Measurements from ENCODE around the gene MFGE8. TPM values are rescaled to one million over a fixed set of nuclear protein-coding genes. Genes with fewer than 3 reads are reported as not detected.
A peak's percentile ranks its signal among the peaks of the same experiment; 100 is the strongest.

MFGE8 gene
- total and polyA plus RNA-seq, 7 donors, result 137 to 771 (median 253) TPM

DNA sequence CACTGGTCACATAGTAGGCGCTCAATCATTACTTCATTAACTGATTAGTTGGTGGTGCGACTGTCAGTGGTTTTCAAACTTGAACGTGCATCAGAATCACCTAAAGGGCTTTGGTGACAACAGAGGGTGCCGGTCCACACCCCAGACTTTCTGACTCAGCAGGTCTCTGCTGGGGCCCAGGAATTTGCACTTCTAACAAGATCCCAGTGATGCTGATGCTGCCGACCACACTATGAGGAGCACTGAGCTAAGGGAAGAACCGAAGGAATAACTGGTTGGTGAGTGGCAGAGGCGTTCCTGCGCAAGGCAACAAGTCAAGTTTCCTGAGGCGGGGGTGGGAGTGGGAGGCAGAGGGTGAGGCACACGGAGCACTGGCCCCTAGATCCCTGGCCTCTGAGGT lies 36.6 kb downstream of the MFGE8 start:
- intact Hi-C loops (cut with DNase I), result no loop called here
- WGBS, 3 donors, result 86 to 88% (median 87%) methylated on average over 10 of the region's 10 CpGs

DNA sequence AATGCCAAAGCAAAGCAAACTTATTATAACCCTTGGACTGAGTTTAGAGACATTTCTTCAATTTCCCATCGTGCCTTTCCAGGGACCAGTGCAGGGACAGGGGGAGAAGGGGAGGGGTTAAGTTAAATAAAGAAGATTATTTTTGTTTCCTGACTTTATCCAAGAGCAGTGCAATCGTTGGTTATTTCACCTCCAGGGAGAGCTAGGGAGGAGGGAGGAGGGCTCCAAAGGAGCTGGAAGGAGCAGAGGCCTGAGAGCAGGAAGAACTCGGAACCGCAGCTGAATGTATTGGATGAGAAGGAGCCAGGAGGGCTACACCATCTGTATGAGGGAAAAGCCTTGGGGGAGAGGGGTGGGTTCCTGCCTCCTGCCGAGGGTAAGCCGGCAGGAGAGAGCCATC lies 38.5 kb downstream of the MFGE8 start:
- ATAC-seq (peak in 1 of 4 donors; percentile 11), DNase-seq (no peak)
- peaks cover 0 to 5% of the 10 kb centered on the region in 2 donors for H3K36me3 ChIP-seq (ENCODE audit: insufficient read depth in 1 of 2, low read depth in 1 of 2)
- TF ChIP-seq, protein P1, sequence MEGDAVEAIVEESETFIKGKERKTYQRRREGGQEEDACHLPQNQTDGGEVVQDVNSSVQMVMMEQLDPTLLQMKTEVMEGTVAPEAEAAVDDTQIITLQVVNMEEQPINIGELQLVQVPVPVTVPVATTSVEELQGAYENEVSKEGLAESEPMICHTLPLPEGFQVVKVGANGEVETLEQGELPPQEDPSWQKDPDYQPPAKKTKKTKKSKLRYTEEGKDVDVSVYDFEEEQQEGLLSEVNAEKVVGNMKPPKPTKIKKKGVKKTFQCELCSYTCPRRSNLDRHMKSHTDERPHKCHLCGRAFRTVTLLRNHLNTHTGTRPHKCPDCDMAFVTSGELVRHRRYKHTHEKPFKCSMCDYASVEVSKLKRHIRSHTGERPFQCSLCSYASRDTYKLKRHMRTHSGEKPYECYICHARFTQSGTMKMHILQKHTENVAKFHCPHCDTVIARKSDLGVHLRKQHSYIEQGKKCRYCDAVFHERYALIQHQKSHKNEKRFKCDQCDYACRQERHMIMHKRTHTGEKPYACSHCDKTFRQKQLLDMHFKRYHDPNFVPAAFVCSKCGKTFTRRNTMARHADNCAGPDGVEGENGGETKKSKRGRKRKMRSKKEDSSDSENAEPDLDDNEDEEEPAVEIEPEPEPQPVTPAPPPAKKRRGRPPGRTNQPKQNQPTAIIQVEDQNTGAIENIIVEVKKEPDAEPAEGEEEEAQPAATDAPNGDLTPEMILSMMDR (IDR thresholded peaks at IDR 0.05), result no peak
- no peaks in the 10 kb centered on the region for H3K9me3 ChIP-seq
- H3K27me3 ChIP-seq (ENCODE audit: insufficient read depth in 3 of 3, low read length in 2 of 3), result peaks cover 0 to 2% (median 0%) of the 10 kb centered on the region in 3 donors
- H3K27ac ChIP-seq, result no peak overlapping the region
- peaks cover 4% of the 10 kb centered on the region for H3K4me1 ChIP-seq
- intact Hi-C loops (cut with DNase I), result no loop called here
- 16 to 28% (median 22%) methylated on average over 5 to 6 of the region's 6 CpGs for WGBS, 3 donors
- peak overlapping the region; percentile 11 for H3K4me3 ChIP-seq

More for the DNA sequence above, 36.6 kb downstream of the MFGE8 start:
- DNase-seq, result no peak
- Histone ChIP-seq H3K4me1 (peaks cover 4% of the 10 kb centered on the region), H3K9me3 (no peaks in the 10 kb centered on the region), H3K27me3 (ENCODE audit: insufficient read depth in 3 of 3, low read length in 2 of 3) (peaks cover 0 to 2% (median 0%) of the 10 kb centered on the region in 3 donors), H3K4me3 (no peak overlapping the region), H3K36me3 (ENCODE audit: insufficient read depth in 1 of 2, low read depth in 1 of 2) (peaks cover 0 to 13% of the 10 kb centered on the region in 2 donors), H3K27ac (no peak overlapping the region)
- TF ChIP-seq, protein P1 (IDR thresholded peaks at IDR 0.05), result no peak
- ATAC-seq, result no peak

DNA sequence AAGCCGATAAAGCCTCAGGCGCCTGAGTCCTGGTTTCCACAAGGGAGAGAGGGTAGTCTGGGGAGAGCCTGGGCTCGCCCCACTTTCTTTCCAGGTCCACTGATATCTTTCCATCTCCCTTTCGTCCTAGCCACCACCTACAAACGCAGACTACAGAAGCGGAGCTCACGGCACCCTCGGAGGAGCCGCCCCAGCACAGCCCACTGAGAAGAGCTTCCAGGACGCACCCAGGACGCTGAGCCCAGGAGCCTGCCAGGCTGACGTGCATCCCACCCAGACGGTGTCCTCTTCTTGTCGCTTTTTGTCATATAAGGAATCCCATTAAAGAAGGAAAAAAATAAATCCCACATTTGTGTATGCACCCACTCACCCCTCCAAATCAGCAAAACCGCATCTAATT lies 38.9 kb downstream of the MFGE8 start:
- H3K9me3 ChIP-seq, result no peaks in the 10 kb centered on the region
- 50 to 59% (median 56%) methylated on average over 15 of the region's 15 CpGs for WGBS, 3 donors
- no peak overlapping the region for H3K27ac ChIP-seq
- ATAC-seq (no peak), DNase-seq (no peak)
- TF ChIP-seq, protein P1 (IDR thresholded peaks at IDR 0.05), result no peak
- H3K27me3 ChIP-seq (ENCODE audit: insufficient read depth in 3 of 3, low read length in 2 of 3), result peaks cover 0 to 2% (median 0%) of the 10 kb centered on the region in 3 donors
- peaks cover 0 to 4% of the 10 kb centered on the region in 2 donors for H3K36me3 ChIP-seq (ENCODE audit: insufficient read depth in 1 of 2, low read depth in 1 of 2)
- H3K4me1 ChIP-seq, result peaks cover 4% of the 10 kb centered on the region
- intact Hi-C loops (cut with DNase I), result no loop called here
- peak overlapping the region; percentile 11 for H3K4me3 ChIP-seq

DNA sequence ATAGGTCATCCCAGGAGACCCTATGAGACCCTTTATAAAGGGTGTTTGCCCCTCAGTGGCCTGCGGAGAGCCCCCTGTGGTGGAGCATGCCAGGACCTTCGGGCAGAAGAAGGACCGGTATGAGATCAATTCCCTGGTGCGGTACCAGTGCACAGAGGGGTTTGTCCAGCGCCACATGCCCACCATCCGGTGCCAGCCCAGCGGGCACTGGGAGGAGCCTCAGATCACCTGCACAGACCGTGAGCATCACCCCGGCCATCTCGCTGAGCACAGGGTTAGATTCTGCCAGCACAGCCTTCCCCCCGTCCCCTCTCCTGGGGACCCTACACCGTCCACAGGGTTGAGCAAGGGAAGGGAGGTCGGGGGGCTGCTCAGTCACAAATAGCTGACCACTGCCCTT lies 39.4 kb downstream of the MFGE8 start:
- H3K36me3 ChIP-seq (ENCODE audit: insufficient read depth in 1 of 2, low read depth in 1 of 2), result peaks cover 0 to 4% of the 10 kb centered on the region in 2 donors
- H3K27me3 ChIP-seq (ENCODE audit: insufficient read depth in 3 of 3, low read length in 2 of 3), result peaks cover 0 to 2% (median 0%) of the 10 kb centered on the region in 3 donors
- H3K4me1 ChIP-seq, result peaks cover 4% of the 10 kb centered on the region
- TF ChIP-seq, protein P1 (IDR thresholded peaks at IDR 0.05), result no peak
- DNase-seq, result no peak
- no peaks in the 10 kb centered on the region for H3K9me3 ChIP-seq
- no peak for ATAC-seq
- no peak overlapping the region for H3K27ac ChIP-seq
- H3K4me3 ChIP-seq, result no peak overlapping the region
- intact Hi-C loops (cut with DNase I), result no loop called here
- WGBS, 3 donors, result 82 to 87% (median 86%) methylated on average over 12 to 13 of the region's 13 CpGs

DNA sequence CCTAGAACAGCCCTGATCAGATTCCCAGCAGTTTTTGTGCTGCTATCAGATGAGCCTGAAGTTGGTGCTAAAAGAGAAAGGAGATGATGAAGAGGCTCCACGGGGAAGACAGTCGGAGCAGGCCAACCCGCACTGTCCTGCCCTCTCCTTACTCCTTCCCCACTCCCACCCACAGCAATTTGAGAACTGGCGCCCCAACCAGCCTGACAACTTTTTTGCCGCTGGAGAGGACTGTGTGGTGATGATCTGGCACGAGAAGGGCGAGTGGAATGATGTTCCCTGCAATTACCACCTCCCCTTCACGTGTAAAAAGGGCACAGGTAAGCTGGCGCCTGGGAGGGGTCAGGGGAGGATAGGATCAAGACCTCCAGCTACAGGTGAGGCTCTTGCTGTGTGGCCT lies 40.5 kb downstream of the MFGE8 start:
- DNase-seq (no peak), ATAC-seq (no peak)
- Histone ChIP-seq H3K27ac (no peak overlapping the region), H3K4me1 (peaks cover 4% of the 10 kb centered on the region), H3K27me3 (ENCODE audit: insufficient read depth in 3 of 3, low read length in 2 of 3) (peaks cover 0 to 2% (median 0%) of the 10 kb centered on the region in 3 donors), H3K9me3 (no peaks in the 10 kb centered on the region), H3K4me3 (no peak overlapping the region), H3K36me3 (ENCODE audit: insufficient read depth in 1 of 2, low read depth in 1 of 2) (peaks cover 0 to 4% of the 10 kb centered on the region in 2 donors)
- WGBS, 3 donors, result 81 to 85% (median 84%) methylated on average over 9 of the region's 9 CpGs
- intact Hi-C loops (cut with DNase I), result no loop called here
- TF ChIP-seq, protein P1 (IDR thresholded peaks at IDR 0.05), result no peak

Measured in psoas muscle (tissue), 8 donors.